NCI-H1105 (cell line): ENCODE data around the gene SBK1.
"Not testable (repeated sequence)": the region's sequence is repeated elsewhere in the genome, so short reads cannot be mapped to it uniquely, and the experiment has no call there.

ENCODE experiments used
- DNase-seq: peaks from one replicate; lab custom pipeline; 2025; lab: John Stamatoyannopoulos, UW

Gene SBK1

DNA sequence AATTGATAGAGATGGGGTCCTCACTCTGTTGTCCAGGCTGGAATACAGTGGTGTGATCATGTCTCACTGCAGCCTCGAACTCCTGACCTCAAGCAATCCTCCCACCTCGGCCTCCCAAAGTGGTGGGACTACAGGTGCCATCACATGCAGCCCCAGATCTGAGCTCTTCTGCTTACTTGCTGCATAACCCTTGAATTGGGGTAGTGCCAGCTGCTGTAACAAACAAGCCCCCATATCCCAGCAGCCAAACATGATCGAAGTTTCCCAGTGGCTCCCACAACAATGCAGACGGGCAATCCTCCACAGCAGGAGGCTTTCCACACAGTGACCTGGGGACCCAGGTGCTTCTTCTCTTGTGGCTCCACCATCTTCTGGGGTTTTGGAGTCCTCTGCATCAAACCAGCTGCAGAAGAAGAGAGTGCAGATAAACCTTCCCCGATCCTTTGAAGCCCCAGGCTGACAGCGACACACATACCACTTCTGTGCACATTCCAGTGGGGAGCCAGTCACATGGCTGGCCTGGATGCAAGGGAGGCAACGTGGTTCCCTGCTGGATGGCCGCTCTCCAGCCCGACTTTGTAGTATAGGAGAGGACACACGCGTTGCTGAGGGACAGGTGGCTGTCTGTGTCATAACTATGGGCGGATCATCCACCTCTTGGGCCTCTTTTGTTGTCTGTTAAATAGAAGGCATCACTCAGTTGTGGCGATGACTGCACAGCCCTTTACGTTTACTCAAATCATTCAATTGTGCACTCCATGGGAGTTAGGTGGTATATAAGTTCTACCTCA is 16.7 kb downstream of the SBK1 start:
- DNase-seq: no peak

DNA sequence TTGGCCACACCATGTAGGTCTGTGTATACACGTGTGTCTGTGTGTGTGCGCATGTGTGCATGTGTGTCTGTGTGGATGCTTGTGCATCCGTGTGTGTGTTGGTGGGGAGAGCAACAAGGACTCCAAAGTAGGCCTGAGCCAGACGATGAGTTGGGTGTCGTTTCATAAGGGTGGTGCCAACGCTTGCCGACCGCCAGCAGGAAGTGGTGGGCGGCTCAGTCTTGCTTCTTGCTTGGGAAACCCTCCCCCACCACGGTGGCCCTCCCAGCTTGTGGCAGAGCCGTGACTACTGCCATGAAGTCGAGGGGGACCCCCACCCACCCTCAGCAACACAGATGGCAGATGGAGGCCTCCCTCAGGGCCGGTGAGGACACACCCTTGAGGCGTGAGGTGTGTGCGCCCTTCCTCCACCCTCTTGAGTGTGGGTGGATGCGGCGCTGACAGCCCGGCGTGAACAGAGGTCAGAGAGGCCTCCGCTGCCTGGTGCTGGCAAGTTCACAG is 17.5 kb downstream of the SBK1 start:
- no peak for DNase-seq

DNA sequence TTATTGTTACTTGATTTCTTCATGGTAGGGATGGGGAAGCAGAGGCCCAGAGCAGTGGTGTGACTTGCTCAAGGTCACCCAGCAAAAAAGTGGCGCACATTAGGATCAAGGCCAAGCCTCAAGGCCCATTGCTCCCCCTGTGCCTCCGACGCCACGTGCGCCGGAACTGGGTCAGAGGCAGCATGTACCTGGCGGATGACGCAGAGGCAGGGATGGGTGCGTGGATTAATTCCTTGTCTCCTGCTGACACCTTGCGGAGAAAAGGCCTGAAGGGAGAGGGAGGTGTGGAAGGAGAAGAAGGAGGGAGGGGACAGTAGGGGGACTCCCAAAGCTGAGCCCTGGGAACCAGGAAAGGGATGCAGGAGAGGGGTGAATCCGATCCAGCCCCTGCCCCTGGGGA is 18.5 kb downstream of the SBK1 start:
- DNase-seq: no peak

DNA sequence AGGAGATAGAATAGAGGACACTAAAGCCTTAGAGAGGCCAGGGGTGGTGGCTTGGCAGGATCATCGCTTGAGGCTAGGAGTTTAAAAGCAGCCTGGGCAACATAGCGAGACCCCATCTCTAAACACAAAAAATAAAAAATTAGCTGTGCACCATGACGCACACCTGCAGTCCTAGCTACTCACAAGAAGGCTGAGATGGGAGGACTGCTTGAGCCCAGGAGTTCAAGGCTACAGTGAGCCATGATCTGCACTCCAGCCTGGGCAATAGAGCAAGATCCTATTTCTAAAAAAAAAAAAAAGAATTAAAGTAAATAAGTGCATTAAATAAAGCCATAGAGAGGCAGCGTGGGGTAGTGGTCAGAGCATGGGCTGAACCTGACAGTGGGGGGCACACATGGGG is 19.1 kb downstream of the SBK1 start:
- no peak for DNase-seq

DNA sequence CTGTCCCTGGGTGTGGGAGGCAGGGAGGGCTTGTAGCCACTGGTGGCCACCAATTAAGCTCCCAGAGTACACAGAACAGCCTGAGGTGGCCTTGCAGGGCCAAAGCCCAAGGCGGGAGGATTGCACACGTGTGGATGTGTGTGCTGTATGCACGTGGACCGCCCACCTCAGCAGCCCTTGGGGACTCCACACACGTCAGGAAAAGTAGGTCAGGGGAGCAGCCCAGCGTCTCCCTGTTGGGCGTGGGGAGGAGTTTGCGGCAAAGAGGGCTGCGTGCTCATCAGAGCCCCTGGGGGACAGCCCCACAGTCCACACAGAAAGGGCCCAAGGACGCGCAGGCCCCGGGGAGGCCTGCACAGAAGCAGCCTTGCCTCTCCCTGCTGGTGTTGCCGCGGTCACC is 19.6 kb downstream of the SBK1 start:
- no peak for DNase-seq

DNA sequence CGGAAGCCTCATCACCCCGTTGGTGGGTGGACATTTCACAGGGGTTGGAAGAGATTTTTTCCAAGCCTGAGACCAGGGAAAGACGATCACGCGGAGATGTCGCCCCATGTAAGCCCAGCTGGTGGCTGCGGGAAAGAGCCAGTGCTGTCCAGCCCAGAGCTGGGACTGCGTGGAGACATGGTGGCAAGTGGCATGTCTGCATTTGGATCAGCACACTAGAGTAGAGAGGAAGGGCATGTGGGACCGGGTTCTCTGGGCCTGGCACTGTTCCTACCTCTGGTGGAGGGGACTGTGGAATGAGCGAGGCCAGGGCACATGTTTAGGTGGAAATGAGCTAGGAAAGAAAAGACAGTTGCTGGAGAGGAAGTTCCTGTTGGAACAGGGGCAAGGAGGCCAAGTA is 20.0 kb downstream of the SBK1 start:
- no peak for DNase-seq

DNA sequence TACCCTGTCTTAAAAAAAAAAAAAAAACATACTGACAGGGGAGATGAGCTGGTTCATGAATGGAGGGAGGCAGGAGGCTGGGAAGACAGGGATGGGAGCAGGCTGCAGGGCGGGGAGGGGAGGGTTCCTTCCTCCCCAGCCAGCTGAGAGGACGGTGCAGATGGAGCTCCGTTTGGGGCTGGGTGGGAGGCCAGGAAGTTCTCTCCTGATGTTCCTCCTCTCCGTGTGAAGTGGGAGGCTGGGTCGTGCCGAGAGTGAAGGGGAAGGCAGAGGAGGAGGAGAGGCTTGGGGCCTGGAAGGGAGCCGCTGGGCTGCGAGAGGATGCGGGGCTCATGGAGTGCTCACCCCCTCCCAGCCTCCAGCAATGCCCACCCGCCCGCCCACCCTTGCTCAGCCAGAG is 21.3 kb downstream of the SBK1 start:
- no peak for DNase-seq

DNA sequence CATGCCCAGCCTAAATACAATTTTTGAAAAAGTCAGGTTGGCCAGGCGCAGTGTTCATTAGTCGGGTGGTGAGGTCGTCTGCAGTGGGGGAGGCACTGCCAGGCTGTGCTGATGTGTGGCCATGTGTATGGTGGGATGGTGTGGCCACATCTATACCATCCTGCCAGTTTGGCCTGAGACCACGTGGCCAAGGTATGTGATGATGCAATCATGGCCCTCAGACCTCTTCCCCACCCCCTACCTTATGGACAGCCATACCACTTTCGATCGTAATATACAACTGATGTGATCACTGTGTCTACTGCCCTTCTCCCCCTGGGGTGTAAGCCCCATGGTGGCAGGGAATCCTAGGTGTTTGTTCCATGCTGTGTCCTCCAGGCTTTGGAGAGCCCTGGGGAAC is 23.7 kb downstream of the SBK1 start:
- DNase-seq: no peak

DNA sequence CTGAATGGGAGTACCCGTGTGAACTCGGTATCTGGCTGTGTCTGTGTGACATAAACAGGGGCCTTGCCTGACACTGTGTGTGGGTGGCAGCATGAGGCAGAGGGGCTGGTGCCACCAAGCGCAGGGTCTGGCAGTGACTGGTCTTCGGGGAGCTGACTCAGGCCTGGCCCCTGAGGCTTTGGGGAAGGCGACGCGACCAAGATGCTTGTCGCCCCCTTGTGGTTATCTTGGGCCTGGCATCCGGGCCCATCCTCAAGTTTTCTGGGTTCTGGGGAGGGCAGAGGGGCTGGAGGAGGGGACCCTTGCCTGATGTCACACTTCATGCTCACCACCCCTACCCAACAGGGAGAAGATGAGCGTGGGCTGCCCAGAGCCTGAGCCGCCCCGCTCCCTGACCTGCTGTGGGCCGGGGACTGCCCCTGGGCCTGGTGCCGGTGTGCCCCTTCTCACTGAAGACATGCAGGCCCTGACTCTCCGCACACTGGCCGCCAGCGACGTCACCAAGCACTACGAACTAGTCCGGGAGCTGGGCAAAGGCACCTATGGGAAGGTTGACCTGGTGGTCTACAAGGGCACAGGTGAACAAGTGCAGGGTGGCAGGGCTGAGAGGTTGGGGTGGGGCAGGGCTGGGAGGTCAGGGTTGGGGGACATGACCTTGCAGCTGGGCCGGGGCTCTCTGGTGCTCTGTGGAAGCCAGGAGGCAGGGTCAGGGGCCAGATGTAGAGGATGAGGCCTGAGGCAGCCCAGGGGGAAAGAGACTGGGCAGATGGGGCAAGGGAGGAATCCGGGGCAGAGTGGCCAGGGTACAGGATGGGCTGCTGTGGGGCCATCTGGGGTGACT is 24.9 kb downstream of the SBK1 start:
- DNase-seq: no peak

DNA sequence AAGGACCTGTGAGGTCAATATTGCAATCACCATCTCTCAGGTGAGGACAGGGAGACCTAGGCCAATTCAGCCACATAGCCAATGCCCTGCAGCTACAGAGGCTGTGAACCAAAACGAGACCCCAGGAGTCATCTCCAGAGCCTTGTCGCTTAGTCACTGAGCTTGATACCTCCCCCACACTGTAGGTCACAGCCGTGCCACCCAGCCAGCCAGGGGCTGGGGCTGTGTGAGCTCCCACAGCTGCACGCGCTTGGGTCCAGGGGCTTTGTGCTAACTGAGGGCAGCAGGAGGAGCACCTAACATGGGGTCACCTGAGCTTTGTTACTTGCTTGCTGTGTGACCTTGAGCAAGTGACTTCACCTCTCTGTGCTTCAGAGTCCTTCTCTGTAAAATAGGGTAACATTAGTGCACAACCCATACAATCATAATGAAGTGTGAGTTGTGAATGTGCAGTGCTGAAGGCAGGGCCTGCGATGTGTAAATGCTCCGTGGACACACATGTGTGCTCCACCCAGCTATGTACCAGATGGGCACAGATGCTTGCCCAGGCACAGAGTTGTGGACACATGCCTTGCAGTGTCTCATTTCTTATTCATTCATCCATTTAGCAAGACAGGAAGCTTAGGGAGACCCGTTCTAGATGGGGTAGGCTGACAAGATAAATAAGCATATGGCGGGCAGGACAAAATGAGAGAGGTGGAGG is 25.9 kb downstream of the SBK1 start:
- DNase-seq: no peak

DNA sequence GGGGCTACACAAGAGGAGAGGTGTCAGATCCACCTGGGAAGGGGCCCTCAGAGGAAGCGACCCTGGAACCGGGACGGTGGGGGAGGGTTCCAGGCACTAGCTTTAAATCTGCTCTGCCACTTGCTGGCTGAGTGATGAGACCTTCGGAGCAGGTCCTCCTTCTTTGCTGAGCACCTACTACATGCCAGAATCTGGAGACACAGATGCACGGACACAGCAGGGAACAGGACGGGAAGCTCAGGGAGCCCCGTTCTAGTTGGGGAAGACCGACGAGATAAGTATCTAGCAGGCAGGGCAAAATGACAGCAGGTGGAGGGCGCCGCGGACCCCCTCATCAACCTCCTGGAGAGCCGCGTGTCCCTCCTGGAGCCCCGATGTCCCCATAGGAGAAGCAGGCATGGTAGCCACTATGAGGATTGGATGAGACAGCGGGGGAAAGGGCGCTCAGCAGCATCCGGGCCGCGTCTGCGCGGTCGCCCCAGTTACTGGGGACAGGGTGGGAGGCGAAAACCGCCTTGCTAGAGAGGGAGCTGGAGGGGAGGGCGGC is 27.2 kb downstream of the SBK1 start:
- no peak for DNase-seq

DNA sequence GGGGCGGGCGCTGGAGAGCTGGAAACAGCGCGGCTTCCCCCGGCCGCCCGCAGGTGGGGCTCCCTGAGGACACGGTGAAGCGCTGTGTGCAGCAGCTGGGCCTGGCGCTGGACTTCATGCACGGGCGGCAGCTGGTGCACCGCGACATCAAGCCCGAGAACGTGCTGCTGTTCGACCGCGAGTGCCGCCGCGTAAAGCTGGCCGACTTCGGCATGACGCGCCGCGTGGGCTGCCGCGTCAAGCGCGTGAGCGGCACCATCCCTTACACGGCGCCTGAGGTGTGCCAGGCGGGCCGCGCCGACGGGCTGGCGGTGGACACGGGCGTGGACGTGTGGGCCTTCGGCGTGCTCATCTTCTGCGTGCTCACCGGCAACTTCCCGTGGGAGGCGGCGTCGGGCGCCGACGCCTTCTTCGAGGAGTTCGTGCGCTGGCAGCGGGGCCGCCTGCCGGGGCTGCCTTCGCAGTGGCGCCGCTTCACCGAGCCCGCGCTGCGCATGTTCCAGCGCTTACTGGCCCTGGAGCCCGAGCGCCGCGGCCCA is 27.8 kb downstream of the SBK1 start:
- no peak for DNase-seq

DNA sequence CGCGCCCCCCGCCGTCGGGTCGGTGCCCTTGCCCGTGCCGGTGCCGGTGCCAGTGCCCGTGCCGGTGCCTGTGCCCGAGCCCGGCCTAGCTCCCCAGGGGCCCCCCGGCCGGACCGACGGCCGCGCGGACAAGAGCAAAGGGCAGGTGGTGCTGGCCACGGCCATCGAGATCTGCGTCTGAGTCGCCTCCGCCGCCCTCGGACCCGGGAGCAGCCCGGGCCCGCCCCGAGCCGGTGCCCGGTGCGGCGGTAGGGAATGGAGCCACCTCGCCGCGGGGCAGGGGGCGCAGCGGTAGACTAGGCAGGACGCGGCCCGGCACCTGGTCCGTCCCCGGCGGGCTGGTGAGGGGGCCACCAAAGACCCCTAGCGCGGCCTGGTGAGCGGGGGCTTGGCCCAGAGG is 28.4 kb downstream of the SBK1 start:
- no peak for DNase-seq

DNA sequence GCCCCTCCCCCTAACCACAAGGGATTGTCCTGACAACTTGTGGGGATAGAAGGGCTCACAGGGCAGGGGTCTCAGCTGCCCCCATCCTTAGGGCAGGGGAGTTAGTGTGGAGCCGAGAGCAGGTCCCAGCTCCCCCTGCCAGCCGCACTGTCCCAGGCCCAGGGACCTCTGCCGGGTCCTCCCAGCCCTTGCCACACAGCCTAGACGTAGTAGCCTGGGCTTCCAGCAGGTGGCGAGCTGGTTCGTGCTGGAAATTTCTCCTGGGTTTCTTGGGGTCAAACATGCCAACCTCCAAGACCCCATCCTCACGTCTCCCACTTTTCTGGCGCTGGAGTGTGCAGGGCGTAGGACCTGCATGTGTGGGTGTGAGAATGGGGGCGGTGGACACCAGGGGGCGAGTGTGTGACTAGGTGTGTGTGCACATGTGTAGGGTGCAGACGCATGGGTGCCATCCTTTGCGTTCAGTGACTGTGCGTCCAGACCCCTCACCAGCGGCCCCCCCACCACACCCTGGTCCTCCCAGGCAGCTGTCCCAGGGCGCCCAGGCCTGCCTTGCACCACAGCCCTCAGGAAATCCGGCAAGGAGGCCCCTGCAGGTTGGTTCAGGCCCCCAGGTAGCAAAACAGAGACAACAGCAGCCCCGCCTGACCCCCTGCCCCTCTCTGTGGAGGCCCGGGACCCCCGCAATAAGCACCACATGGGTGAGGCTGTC is 29.5 kb downstream of the SBK1 start:
- DNase-seq: no peak

DNA sequence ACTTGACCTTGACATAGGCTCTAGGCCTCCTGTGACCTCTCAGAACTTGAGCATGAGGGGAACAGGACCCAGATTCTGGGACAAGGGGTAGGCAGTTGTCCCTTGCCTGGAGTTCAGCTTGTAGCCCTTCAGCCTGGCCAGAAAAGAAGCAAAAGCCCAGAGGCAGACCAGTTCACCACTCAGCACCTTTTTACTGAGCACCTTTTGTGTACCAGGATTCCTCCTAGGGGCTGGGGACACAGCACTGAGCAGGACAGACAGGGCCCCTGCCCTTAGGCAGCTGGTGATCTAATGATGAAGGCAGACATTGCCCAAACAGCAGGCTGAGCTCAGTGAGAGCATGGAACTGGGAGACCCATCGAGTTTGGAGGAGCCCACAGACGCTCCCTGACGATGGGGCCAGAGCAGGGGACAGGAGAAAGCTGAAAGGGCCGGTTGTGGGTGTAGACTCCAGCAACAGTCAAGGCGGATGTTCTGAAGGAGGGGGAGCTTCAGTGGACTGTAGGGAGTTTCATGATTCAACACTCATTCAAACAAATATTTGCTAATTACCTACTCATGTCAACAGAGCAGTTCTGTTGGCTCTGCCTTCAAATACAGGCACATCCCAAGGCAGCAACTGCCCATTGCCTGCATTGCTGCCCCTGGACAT is 32.0 kb downstream of the SBK1 start:
- DNase-seq: no peak

DNA sequence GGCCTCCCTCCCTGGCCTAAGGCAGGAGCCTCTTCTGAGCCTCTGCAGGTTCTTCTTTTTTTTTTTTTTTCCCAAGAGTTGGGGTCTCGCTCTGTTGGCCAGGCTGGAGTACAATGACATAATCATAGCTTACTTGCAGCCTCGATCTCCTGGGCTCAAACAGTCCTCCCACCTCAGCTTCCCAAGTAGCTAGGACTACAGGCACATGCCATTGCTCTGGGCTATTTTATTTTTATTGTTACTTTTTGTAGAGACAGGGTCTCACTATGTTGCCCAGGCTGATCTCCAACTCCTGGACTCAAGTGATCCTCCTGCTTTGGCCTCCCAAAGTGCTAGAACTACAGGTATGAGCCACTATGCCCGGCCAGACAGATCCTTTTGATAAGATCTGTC is 32.6 kb downstream of the SBK1 start:
- no peak for DNase-seq

DNA sequence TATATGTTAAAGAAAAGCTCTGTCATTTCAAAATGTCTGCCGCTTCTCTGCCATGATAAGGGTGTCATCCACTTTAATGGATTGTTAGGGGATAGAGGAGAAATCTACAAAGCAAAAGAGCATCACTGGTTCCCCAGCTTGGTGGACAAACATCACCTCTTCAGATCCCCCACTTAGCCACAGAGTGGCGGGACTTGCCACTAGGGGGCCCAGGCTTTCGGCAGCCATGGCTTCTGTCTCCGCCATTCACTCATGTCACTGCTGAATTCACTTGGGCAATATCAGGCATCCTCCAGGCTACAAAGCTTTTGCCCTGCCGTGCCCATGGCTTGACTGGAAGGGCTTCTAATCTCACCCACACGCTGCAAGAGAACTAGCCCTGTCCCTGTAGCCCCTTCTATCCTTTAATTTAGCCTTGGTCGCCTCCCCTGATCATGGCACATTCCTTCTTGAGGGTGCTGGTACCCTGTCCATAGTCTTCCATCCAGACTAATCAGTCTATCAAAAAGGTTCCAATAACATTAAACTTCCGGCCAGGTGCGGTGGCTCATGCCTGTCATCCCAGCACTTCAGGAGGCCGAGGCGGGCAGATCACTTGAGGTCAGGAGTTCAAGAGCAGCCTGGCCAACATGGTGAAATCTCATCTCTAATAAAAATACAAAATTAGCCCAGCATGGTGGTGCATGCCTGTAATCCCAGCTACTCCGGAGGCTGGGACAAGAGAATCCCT is 34.7 kb downstream of the SBK1 start:
- DNase-seq: no peak

DNA sequence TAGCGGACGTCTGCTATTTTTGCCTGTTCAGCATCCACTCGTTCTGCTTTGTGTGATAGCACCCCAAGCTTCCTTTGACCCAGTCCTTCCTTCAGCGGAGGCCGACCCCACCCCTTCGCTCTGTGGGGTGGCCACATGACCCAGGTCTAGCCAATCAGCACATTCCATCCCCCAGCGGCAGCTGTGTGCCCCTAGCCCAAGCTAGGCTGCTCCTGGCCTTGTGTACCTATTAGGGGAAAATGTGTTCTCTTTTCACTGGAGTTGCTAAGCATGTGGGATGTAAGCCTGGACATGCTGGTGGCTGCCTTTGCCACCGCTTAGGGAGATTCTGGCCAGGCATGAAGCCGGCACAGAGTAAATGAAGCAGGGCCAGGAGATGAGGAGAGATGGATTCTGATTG is 37.9 kb downstream of the SBK1 start:
- not testable (repeated sequence) for DNase-seq

DNA sequence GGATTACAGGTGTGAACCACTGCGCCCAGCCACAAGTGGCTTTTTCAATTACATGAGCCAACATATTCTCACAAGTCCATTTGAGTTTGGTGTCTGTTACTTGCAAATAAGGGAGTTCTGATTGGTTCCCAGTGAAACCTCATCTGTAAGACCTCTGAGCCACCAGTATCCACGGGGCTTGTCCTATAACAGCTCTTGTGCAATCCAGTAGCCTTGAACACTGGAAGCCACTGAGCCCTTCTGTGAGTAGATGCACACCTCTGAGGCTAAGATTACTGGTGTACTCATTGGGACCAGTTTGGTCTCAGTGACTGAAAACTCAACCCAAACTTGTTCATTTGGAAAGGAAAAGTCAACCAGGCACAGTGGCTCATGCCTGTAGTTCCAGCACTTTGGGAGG is 38.7 kb downstream of the SBK1 start:
- not testable (repeated sequence) for DNase-seq

DNA sequence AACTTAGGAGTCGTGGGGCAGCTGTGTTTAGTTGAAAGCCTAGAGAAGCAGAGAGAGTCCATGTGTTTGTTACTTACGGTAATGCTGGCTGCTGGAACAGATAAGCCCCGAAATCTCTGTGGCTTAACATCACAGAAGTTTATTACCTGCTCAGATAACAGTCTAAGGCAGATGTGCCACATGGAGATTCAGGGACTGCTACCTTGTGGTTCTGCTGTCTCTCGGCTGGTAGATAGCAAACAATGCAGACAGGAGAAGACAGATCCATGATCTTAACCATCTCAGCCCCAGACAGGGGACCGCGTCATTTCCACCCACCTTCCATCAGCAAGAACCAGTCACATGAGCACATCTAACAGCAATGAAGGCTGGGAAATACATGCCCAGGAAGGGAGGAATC is 40.3 kb downstream of the SBK1 start:
- DNase-seq: not testable (repeated sequence)
